Thyroid gland (tissue), 4 donors: ENCODE measurements around the gene PPP2R2C. TPM values are rescaled to one million over a fixed set of nuclear protein-coding genes. Genes with fewer than 3 reads are reported as not detected.

ENCODE experiments used
- DNase-seq, 2 donors: peaks; one replicate each; pipeline ENCODE4 v3.0.0-alpha.2; 2019
- H3K27ac ChIP-seq, 3 donors: fragments of 200-600 bp; sonication (generic); 1 replicate in 2 of 3; 2 replicates in 1 of 3; pipeline ENCODE4 v1.5.1; 2016 to 2019; ENCODE audit warnings: mild to moderate bottlenecking in 1 of 3, moderate library complexity in 1 of 3
- H3K27me3 ChIP-seq: fragments of 200-600 bp; sonication (generic); one replicate; pipeline ENCODE4 v1.5.1; 2019
- H3K36me3 ChIP-seq, 2 donors: fragments of 200-600 bp; sonication (generic); one replicate each; pipeline ENCODE4 v1.5.1; 2016 to 2019
- H3K4me1 ChIP-seq, 2 donors: fragments of 200-600 bp; sonication (generic); one replicate each; pipeline ENCODE4 v1.5.1; 2017 to 2019
- H3K4me3 ChIP-seq, 3 donors: fragments of 200-600 bp; sonication (generic); replicated peaks in 1 of 3; 1 replicate in 2 of 3; 2 replicates in 1 of 3; pipeline ENCODE4 v1.5.1; 2016; ENCODE audit warnings: mild to moderate bottlenecking in 1 of 3
- H3K9me3 ChIP-seq: fragments of 200-600 bp; sonication (generic); one replicate; pipeline ENCODE4 v1.5.1; 2017
- CTCF ChIP-seq, 6 experiments: fragments of 200-600 bp in 3 of 6; fragments of 450-650 bp in 3 of 6; sonication (generic) in 3 of 6; IDR thresholded peaks; one replicate each; pipeline ENCODE4 v1.5.1; 2016 to 2019; ENCODE audit warnings: antibody characterized with exemption in 6 of 6, mild to moderate bottlenecking in 2 of 6, inconsistent platforms in 1 of 6, moderate library complexity in 1 of 6
- POLR2A ChIP-seq, 2 donors: fragments of 450-650 bp; IDR thresholded peaks; one replicate each; pipeline ENCODE4 v1.6.1; 2017; ENCODE audit warnings: antibody characterized with exemption in 2 of 2, mild to moderate bottlenecking in 2 of 2, moderate library complexity in 1 of 2
- WGBS, 2 donors: methylation state at CpG; one replicate each; pipeline ENCODE4 v1.1.5; 2017; 5-methylcytosine and 5-hydroxymethylcytosine counted together
- intact Hi-C: fragments of 100-400 bp; cut with DNase I; formaldehyde crosslinking; loops from one replicate; pipeline ENCODE4 v1.15.1; 2023
- total RNA-seq, 4 donors: library from RNA; depleted of rRNA; stranded (reverse); fragments of >200 nt; gene quantifications; one replicate each; pipeline ENCODE4 v1.2.3, GENCODE V29; 2016

The PPP2R2C gene
- total RNA-seq, 4 donors from 2014 or later, result 0.15 to 1.5 (median 0.33) TPM; not detected in 1

- no peaks in the 10 kb centered on the region for H3K9me3 ChIP-seq
- TF ChIP-seq CTCF (IDR thresholded peaks at IDR 0.05) (no peak), POLR2A (IDR thresholded peaks at IDR 0.05) (no peak)
- H3K27me3 ChIP-seq, result no peaks in the 10 kb centered on the region
- DNase-seq, result no peak
- H3K4me3 ChIP-seq, result no peak overlapping the region
- no peak overlapping the region for H3K27ac ChIP-seq
- no peaks in the 10 kb centered on the region for H3K36me3 ChIP-seq
- intact Hi-C loops, result no loop called here
- H3K4me1 ChIP-seq, result no peaks in the 10 kb centered on the region
- 54 to 75% methylated on average over 14 to 21 of the region's 21 CpGs for WGBS, 2 donors
Observed at GRCh38 chr4:6448476-6449170, 23.8 kb downstream of the PPP2R2C start.

- no peaks in the 10 kb centered on the region for H3K27me3 ChIP-seq
- no peaks in the 10 kb centered on the region for H3K9me3 ChIP-seq
- no peak for DNase-seq
- WGBS, 2 donors, result 66 to 69% methylated on average over 22 of the region's 22 CpGs
- TF ChIP-seq CTCF (IDR thresholded peaks at IDR 0.05) (no peak), POLR2A (IDR thresholded peaks at IDR 0.05) (no peak)
- intact Hi-C loops, result no loop called here
- no peak overlapping the region for H3K4me3 ChIP-seq
- H3K27ac ChIP-seq, result no peak overlapping the region
- no peaks in the 10 kb centered on the region for H3K4me1 ChIP-seq
- no peaks in the 10 kb centered on the region for H3K36me3 ChIP-seq
Observed at GRCh38 chr4:6447672-6448171, 24.7 kb downstream of the PPP2R2C start.

GRCh38 chr4:6446538-6447451 lies 25.6 kb downstream of the PPP2R2C start:
- intact Hi-C loops, result no loop called here
- H3K9me3 ChIP-seq, result no peaks in the 10 kb centered on the region
- 34 to 40% methylated on average over 22 of the region's 22 CpGs for WGBS, 2 donors
- no peak overlapping the region for H3K27ac ChIP-seq
- no peak overlapping the region for H3K4me3 ChIP-seq
- no peaks in the 10 kb centered on the region for H3K27me3 ChIP-seq
- no peak for TF ChIP-seq CTCF (IDR thresholded peaks at IDR 0.05)
- TF ChIP-seq POLR2A (IDR thresholded peaks at IDR 0.05), result no peak
- no peaks in the 10 kb centered on the region for H3K36me3 ChIP-seq
- no peaks in the 10 kb centered on the region for H3K4me1 ChIP-seq
- DNase-seq, result peak in 1 of 2 donors; percentile 4

GRCh38 chr4:6446130-6446482 lies 26.3 kb downstream of the PPP2R2C start:
- Histone ChIP-seq H3K4me1 (no peaks in the 10 kb centered on the region), H3K27me3 (no peaks in the 10 kb centered on the region), H3K27ac (no peak overlapping the region), H3K36me3 (no peaks in the 10 kb centered on the region), H3K9me3 (no peaks in the 10 kb centered on the region), H3K4me3 (no peak overlapping the region)
- no peak for DNase-seq
- intact Hi-C loops, result no loop called here
- 83 to 85% methylated on average over 14 of the region's 14 CpGs for WGBS, 2 donors
- TF ChIP-seq CTCF (IDR thresholded peaks at IDR 0.05), result no peak
